Adrenal gland (tissue), 12 donors: Measurements from ENCODE around the gene PRKAG3. TPM values are rescaled to one million over a fixed set of nuclear protein-coding genes. Genes with fewer than 3 reads are reported as not detected.

Experiments
- DNase-seq, 7 donors: peaks; one replicate each; pipeline ENCODE4 v3.0.0-alpha.2; 2019 to 2020
- H3K27ac ChIP-seq, 5 donors: fragments of 200-600 bp; sonication (generic) in 4 of 5; 1 replicate in 3 of 5; 2 replicates in 2 of 5; pipeline versions ENCODE4 v1.5.1 to v1.8.0; 2016 to 2020; ENCODE audit warnings: mild to moderate bottlenecking in 1 of 5
- H3K27me3 ChIP-seq: fragments of 200-600 bp; 2 replicates; pipeline ENCODE4 v1.8.0; 2021
- H3K36me3 ChIP-seq, 2 donors: fragments of 200-600 bp; replicated peaks in 1 of 2; 1 replicate in 1 of 2; 2 replicates in 1 of 2; pipeline versions ENCODE4 v1.5.1 to v1.8.0; 2018 to 2022
- H3K4me1 ChIP-seq, 2 donors: fragments of 200-600 bp; replicated peaks in 1 of 2; 1 replicate in 1 of 2; 2 replicates in 1 of 2; pipeline versions ENCODE4 v1.5.1 to v1.8.0; 2018 to 2021
- H3K4me3 ChIP-seq, 4 donors: fragments of 200-600 bp; sonication (generic) in 3 of 4; one replicate each; pipeline ENCODE4 v1.5.1; 2016 to 2018
- H3K9me3 ChIP-seq, 3 donors: fragments of 200-600 bp; sonication (generic) in 1 of 3; replicated peaks in 1 of 3; 1 replicate in 2 of 3; 2 replicates in 1 of 3; pipeline versions ENCODE4 v1.5.1 to v1.8.0; 2016 to 2021
- CTCF ChIP-seq, 6 experiments: fragments of 450-650 bp in 4 of 6; fragments of 200-600 bp in 2 of 6; sonication (generic) in 1 of 6; IDR thresholded peaks; 1 replicate in 5 of 6; 2 replicates in 1 of 6; pipeline versions ENCODE4 v1.5.1 to v1.8.0; 2016 to 2021; ENCODE audit warnings: antibody characterized with exemption in 6 of 6, mild to moderate bottlenecking in 2 of 6, moderate library complexity in 1 of 6
- POLR2A ChIP-seq, 2 donors: fragments of 450-650 bp; IDR thresholded peaks; one replicate each; pipeline ENCODE4 v1.6.1; 2017; ENCODE audit warnings: antibody characterized with exemption in 2 of 2, mild to moderate bottlenecking in 2 of 2, moderate library complexity in 1 of 2
- WGBS, 4 donors: extraction: QIAGEN DNeasy Blood & Tissue Kit in 2 of 4; methylation state at CpG; one replicate each; pipeline versions ENCODE4 v1.1.5 to v1.1.7; 2013 to 2017; 5-methylcytosine and 5-hydroxymethylcytosine counted together
- intact Hi-C, 2 donors: fragments of 100-400 bp; cut with DNase I; formaldehyde crosslinking; loops; one replicate each; pipeline versions ENCODE4 v1.14.1 to v1.15.0; 2022 to 2023
- polyA plus RNA-seq, 3 donors: library from polyadenylated mRNA; stranded (reverse); fragments of 200-250 nt in 2 of 3; fragments of 350-450 nt in 1 of 3; fragmentation: Illumina TruSeq in 1 of 3; extraction: RNeasy Lipid Tissue Mini Kit (QIAGEN cat#74804) in 1 of 3; gene quantifications; one replicate each; pipeline ENCODE4 v1.2.3, GENCODE V29; 2013 to 2014
- total RNA-seq, 9 donors: library from RNA; depleted of rRNA in 4 of 9; stranded (reverse); fragments of >200 nt in 4 of 9; fragments of 120-200 nt in 1 of 9; fragmentation: NEBNext Ultra II Directional in 1 of 9; extraction: Animal tissue kit (Norgen Biotek cat#: 25700) in 1 of 9; gene quantifications; one replicate each; pipeline versions ENCODE4 v1.1.0 to v1.2.4, GENCODE V29; 2013 to 2023
- donor health status: healthy with polysubstance abuse.
- donor health status: Bipolar disorder and iron deficiency.
- donor health status: DM: yes; HTN: yes; CAD: no.
- donor health status: DM: no; HTN: no; CAD: no.
- donor health status: DM: no; HTN: no; CAD: no.
- donor health status: DM: yes; HTN: yes; CAD: no.

Gene PRKAG3
- total and polyA plus RNA-seq, 12 donors, result 0.20 TPM; not detected in 11

- peaks cover 49% of the 10 kb centered on the region for H3K27me3 ChIP-seq
- 71 to 85% (median 79%) methylated on average over 1 of the region's 1 CpG for WGBS, 4 donors
- intact Hi-C loops, result no loop called here
Observed at GRCh38 chr2:218856896-218857243, 25.3 kb upstream of the PRKAG3 start.

GRCh38 chr2:218856167-218856895 is 24.7 kb upstream of the PRKAG3 start:
- intact Hi-C loops, result no loop called here
- no peak for TF ChIP-seq POLR2A (IDR thresholded peaks at IDR 0.05)
- TF ChIP-seq CTCF (IDR thresholded peaks at IDR 0.05), result no peak
- Histone ChIP-seq H3K36me3 (no peaks in the 10 kb centered on the region), H3K9me3 (no peaks in the 10 kb centered on the region), H3K4me1 (peaks cover 0 to 12% of the 10 kb centered on the region in 2 donors), H3K4me3 (no peak overlapping the region), H3K27ac (no peak overlapping the region), H3K27me3 (peaks cover 45% of the 10 kb centered on the region)
- DNase-seq, result no peak
- WGBS, 4 donors, result 45 to 57% (median 49%) methylated on average over 12 of the region's 12 CpGs

More at GRCh38 chr2:218856896-218857243, 25.3 kb upstream of the PRKAG3 start:
- no peak for DNase-seq
- Histone ChIP-seq H3K36me3 (no peaks in the 10 kb centered on the region), H3K27ac (no peak overlapping the region), H3K4me3 (no peak overlapping the region), H3K9me3 (no peaks in the 10 kb centered on the region), H3K4me1 (peaks cover 0 to 12% of the 10 kb centered on the region in 2 donors)
- TF ChIP-seq CTCF (IDR thresholded peaks at IDR 0.05), result no peak

- Histone ChIP-seq H3K9me3 (no peaks in the 10 kb centered on the region), H3K4me1 (peaks cover 0 to 7% of the 10 kb centered on the region in 2 donors), H3K27me3 (peaks cover 37% of the 10 kb centered on the region), H3K36me3 (no peaks in the 10 kb centered on the region), H3K4me3 (no peak overlapping the region), H3K27ac (no peak overlapping the region)
- no peak for DNase-seq
- 53 to 68% (median 59%) methylated on average over 12 to 14 of the region's 14 CpGs for WGBS, 4 donors
- no peak for TF ChIP-seq POLR2A (IDR thresholded peaks at IDR 0.05)
- TF ChIP-seq CTCF (IDR thresholded peaks at IDR 0.05), result no peak
- intact Hi-C loops, result no loop called here
Observed at GRCh38 chr2:218855305-218856166, 23.9 kb upstream of the PRKAG3 start.

- WGBS, 4 donors, result 57 to 62% (median 60%) methylated on average over 5 of the region's 5 CpGs
- Histone ChIP-seq H3K4me3 (no peak overlapping the region), H3K27me3 (peaks cover 30% of the 10 kb centered on the region), H3K9me3 (no peaks in the 10 kb centered on the region), H3K4me1 (peaks cover 0 to under 1% of the 10 kb centered on the region in 2 donors), H3K27ac (no peak overlapping the region), H3K36me3 (no peaks in the 10 kb centered on the region)
- TF ChIP-seq POLR2A (IDR thresholded peaks at IDR 0.05) (no peak), CTCF (IDR thresholded peaks at IDR 0.05) (no peak)
- intact Hi-C loops, result loop anchor here in 1 of 2 donors (5.0 kb wide), 2 partner anchors 42 to 148 kb away; no protein-coding TSS in a partner anchor
- DNase-seq, result no peak
Observed at GRCh38 chr2:218854860-218855259, 23.3 kb upstream of the PRKAG3 start.
